ENCODE data around the gene NRCAM. TPM values are rescaled to one million over a fixed set of nuclear protein-coding genes. Genes with fewer than 3 reads are reported as not detected.
A peak's percentile ranks its signal among the peaks of the same experiment; 100 is the strongest.

NRCAM gene
- total RNA-seq, 6 experiments from 2014 or later = 0.27 to 0.51 (median 0.40) TPM

DNA sequence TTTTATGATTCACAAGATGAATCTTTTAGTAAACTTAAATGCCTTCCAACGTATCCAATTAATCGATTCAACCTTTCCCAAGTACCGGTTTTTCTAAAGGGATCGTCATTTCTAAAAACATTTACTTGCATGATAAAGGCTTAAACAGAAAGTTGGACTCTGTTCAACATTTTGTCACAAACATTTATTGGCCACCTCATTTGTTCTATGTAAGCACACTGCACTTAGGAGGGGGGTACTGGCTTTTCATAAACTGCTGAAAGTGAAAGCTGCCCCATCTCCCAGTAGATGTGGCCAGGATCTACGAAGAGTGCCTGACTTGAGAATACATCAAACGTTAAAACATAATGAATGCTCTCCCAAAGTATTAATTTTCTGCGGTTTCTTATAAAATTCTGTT lies 288.8 kb downstream of the NRCAM start:
- no peak for DNase-seq
- Mint-ChIP-seq H3K4me3 (peak overlapping the region; percentile 73), H3K9me3 (no peaks in the 10 kb centered on the region), H3K4me1 (ENCODE audit: low read depth) (no peaks in the 10 kb centered on the region), H3K27ac (no peak overlapping the region), H3K27me3 (ENCODE audit: insufficient read depth) (peaks cover 13% of the 10 kb centered on the region), H3K36me3 (ENCODE audit: low read depth) (no peaks in the 10 kb centered on the region)
- TF ChIP-seq, protein P1, sequence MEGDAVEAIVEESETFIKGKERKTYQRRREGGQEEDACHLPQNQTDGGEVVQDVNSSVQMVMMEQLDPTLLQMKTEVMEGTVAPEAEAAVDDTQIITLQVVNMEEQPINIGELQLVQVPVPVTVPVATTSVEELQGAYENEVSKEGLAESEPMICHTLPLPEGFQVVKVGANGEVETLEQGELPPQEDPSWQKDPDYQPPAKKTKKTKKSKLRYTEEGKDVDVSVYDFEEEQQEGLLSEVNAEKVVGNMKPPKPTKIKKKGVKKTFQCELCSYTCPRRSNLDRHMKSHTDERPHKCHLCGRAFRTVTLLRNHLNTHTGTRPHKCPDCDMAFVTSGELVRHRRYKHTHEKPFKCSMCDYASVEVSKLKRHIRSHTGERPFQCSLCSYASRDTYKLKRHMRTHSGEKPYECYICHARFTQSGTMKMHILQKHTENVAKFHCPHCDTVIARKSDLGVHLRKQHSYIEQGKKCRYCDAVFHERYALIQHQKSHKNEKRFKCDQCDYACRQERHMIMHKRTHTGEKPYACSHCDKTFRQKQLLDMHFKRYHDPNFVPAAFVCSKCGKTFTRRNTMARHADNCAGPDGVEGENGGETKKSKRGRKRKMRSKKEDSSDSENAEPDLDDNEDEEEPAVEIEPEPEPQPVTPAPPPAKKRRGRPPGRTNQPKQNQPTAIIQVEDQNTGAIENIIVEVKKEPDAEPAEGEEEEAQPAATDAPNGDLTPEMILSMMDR (IDR thresholded peaks at IDR 0.05) = no peak

DNA sequence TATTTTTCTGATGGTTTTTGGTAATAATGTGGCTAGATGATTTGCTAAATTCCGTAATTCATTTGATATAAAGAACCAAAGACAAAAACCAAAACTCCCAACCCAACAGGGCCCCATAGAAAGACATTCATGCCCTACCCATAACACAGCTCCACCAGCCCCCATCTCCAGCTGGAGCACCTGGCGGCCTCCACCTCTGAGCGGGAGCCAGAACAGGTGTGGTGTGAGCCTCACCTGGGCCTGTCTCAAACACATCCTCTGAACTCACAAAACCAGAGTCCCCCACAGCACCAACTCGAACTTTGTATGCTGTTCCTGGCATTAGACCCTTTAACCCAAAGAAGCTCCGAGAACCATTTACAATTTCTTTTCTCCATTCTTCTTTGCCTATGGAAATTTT lies 289.5 kb downstream of the NRCAM start:
- Mint-ChIP-seq H3K9me3 (no peaks in the 10 kb centered on the region), H3K4me1 (ENCODE audit: low read depth) (no peaks in the 10 kb centered on the region)

DNA sequence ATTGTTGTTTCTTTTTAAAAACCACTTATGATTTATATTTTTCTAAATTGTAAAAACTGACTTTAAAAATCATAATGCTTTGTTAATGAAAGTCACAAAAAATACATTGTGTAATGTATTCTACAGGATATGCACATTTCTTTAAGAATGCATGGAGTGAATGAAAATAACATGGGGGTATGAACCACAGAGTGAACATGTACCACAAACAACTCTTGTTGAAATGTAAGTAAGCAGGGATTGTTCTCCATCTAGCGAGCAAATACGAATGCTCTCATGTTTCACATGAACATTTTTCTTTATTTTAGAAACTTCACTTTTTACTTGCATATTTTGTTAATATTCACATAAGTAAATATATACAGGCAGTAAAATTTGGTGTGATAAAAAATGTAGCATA lies 290.5 kb downstream of the NRCAM start:
- DNase-seq = no peak
- H3K9me3 Mint-ChIP-seq = no peaks in the 10 kb centered on the region
- no peaks in the 10 kb centered on the region for H3K36me3 Mint-ChIP-seq (ENCODE audit: low read depth)
- H3K4me1 Mint-ChIP-seq (ENCODE audit: low read depth) = no peaks in the 10 kb centered on the region
- H3K4me3 Mint-ChIP-seq = no peak overlapping the region
- TF ChIP-seq, protein P1 (IDR thresholded peaks at IDR 0.05) = no peak
- H3K27ac Mint-ChIP-seq = no peak overlapping the region
- H3K27me3 Mint-ChIP-seq (ENCODE audit: insufficient read depth) = peaks cover 7% of the 10 kb centered on the region

More for the DNA sequence above, 289.5 kb downstream of the NRCAM start:
- Mint-ChIP-seq H3K4me3 (no peak overlapping the region), H3K27ac (no peak overlapping the region), H3K27me3 (ENCODE audit: insufficient read depth) (peaks cover 7% of the 10 kb centered on the region), H3K36me3 (ENCODE audit: low read depth) (no peaks in the 10 kb centered on the region)
- TF ChIP-seq, protein P1 (IDR thresholded peaks at IDR 0.05) = no peak
- no peak for DNase-seq

DNA sequence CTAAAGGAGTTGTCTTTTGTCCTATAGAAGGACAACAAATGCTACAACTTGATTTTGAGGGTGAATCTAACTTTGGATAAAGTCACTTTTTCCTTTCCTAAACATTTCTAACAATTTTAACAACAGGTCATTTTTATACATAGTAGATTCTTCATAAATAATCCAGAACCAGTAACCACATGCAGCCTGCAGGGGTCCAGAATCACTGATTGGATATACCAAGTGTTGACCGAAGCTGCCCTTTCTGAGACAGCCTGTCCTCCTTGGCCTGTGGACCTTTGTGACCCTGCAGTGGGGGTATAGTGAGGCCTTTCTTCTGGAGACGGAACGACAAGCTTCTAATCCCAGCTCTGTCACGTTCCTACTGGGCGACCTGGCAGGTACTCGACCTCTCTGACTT lies 291.3 kb downstream of the NRCAM start:
- Mint-ChIP-seq H3K27ac (no peak overlapping the region), H3K36me3 (ENCODE audit: low read depth) (no peaks in the 10 kb centered on the region), H3K4me1 (ENCODE audit: low read depth) (no peaks in the 10 kb centered on the region), H3K4me3 (no peak overlapping the region), H3K9me3 (no peaks in the 10 kb centered on the region), H3K27me3 (ENCODE audit: insufficient read depth) (peaks cover 6% of the 10 kb centered on the region)
- TF ChIP-seq, protein P1 (IDR thresholded peaks at IDR 0.05) = no peak
- no peak for DNase-seq

DNA sequence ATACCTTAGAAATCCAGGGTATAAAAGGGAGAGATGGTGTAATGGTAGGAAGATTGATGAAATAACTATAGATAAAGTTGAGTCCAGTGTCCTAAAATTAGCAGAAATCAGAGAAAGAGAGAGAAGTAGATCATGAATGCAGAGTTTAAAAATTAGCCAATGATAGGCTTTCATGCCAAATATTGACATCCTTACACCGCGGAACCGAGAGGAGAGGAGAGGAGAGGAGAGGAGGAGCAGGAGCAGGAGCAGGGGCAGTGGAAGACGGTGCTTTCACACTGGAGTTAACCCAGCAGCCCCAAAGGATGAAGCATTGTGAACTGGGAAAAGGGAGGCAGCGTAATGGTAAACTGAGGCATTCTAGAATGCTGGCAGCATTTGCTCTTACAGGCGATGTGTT lies 291.9 kb downstream of the NRCAM start:
- TF ChIP-seq, protein P1 (IDR thresholded peaks at IDR 0.05) = no peak
- Mint-ChIP-seq H3K9me3 (no peaks in the 10 kb centered on the region), H3K4me1 (ENCODE audit: low read depth) (no peaks in the 10 kb centered on the region), H3K4me3 (no peak overlapping the region), H3K27me3 (ENCODE audit: insufficient read depth) (peaks cover 3% of the 10 kb centered on the region; the same call in 1 of the 2 replicates), H3K27ac (no peak overlapping the region), H3K36me3 (ENCODE audit: low read depth) (no peaks in the 10 kb centered on the region)
- DNase-seq = no peak

DNA sequence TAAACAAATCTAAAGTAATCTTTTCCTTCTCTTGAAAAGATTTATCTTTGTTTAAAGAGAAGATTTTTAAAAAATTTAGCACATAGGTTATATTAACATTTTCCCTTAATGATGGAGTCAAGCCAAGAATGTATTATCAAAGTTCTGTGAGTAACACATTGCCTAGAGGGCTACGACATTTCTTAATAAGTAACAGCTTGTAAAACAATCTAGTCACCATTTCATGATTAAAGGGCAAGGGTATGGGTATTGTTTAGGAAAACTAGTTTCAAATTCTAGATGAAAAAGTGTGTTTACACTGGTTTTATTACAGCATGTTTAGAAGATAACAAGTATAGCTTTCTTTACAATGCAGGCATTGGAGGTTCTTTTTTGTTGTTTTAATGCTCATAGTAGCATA lies 297.5 kb downstream of the NRCAM start:
- TF ChIP-seq, protein P1 (IDR thresholded peaks at IDR 0.05) = no peak
- peaks cover 10% of the 10 kb centered on the region for H3K27me3 Mint-ChIP-seq (ENCODE audit: insufficient read depth)
- no peaks in the 10 kb centered on the region for H3K9me3 Mint-ChIP-seq
- no peak for DNase-seq
- H3K4me3 Mint-ChIP-seq = no peak overlapping the region
- H3K36me3 Mint-ChIP-seq (ENCODE audit: low read depth) = no peaks in the 10 kb centered on the region
- H3K27ac Mint-ChIP-seq = no peak overlapping the region
- no peaks in the 10 kb centered on the region for H3K4me1 Mint-ChIP-seq (ENCODE audit: low read depth)
